Measurements from ENCODE around the gene RAD9A.

Gene RAD9A

DNA sequence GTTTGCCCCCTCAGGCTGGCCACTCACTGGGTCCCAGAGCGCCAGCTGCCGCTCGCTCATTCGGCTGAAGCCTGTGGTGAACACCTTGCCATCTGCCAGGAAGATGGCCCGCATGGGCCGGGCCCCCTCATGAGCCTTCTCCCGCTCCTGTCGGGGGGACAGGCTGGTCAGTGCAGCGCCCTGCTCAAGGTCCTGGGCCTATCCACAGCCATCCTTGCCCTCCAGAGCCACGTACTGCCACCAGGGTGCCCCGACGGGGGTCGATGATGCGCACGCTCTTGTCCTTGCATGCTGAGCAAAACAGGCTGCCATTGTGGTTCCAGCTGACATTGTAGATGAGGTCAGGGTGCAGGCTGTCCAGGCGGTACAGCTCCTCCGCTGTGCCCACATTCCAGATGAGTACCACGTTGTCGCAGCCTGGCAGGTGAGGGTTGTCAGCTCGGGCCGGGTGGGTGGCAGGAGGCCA, 49.3 kb downstream of the RAD9A start:
- DNase-seq (ENCODE audit: low read depth in 2 of 2), result no peak

DNA sequence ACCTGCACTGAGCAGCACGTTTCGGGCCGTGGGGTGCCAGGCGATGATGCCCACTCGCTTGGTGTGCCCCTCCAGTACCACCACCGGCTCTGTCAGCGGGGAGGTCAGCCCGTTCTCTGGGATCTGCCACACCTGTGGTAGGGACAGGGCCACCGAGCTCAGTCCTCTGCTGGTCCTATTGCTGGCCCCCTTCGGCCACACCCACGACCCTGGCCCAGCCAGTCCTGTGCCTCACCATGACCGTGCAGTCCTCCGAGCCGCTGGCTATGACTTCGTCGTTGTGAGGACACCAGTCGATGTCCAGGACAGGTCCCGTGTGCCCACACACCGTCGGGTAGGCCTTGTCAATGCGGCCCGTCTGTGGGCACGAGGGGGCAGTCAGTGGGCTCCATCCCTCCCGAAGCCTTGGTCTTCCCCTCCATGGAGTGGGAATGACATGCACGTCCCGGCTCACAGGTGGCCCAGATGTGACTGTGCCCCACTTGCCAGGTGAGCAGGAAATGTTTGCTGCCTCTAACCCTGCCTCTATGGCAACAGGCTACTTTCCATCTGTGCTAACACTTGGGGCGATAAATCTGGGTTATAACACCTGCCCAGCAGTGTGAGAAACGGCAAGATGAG, 50.1 kb downstream of the RAD9A start:
- no peak for DNase-seq (ENCODE audit: low read depth in 2 of 2)

DNA sequence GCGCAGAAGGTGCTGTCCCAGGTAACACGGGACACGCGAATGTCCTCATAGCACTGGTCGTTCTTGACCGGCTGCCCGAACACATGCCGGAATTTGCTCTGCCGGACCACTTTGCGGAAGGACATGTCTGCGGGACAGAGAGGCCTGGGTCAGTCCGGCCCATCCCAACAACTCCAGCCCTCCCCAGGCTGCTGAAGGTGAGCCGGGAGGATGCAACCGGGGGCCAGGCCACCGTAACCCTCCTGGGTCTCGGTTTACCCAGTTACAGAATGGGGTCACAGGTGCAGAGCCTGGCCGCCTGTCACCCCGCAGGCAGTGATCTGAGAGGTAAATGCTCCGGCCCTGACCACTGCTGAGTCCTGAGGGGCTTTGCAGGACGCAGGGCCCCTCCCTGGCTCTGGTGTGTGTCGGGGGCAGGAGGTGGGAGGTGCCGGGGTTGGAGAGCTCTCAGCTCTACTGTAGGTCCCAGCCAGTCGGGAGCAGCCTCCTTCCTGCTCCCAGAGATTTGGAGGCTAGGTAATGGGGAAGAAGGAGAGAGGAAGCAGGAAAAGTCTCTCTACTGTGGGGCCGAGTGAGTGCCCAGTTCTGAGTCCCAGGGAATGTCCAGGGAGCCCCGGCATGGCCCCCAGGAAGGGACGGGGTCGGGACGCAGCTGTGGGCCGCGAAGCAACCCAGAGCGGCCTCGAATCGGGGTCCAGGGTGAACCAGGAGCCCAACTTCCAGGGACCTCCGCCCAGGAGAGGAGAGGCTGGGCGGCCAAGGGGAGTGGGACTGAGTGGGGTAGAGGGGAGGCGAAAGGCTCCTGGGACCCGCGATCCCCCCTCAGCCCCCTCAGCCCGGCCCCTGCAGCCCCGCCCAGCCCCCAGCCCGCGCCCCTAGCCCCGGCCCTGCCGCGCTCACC, 51.0 kb downstream of the RAD9A start:
- no peak for DNase-seq (ENCODE audit: low read depth in 2 of 2)

DNA sequence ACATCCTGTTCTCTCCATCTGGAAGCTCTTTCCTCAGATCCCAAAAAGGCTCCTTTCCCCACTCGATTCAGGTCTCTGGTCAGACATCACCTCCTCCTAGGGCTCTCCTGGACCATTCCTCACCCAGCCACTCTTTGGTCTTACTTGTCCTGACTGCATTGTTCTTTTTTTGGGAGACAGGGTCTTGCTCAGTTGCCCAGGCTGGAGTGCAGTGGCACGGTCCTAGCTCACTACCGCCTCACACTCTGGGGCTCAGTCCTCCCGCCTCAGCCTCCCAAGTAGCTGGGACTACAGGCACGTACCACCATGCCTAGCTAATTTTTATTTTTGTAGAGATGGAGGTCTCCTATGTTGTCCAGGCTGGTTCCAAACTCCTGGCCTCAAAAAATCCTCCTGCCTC, 53.7 kb downstream of the RAD9A start:
- no peak for DNase-seq (ENCODE audit: low read depth in 2 of 2)
